Measurements from ENCODE around the gene PRSS27. TPM values are rescaled to one million over a fixed set of nuclear protein-coding genes. Genes with fewer than 3 reads are reported as not detected.
"Not testable (repeated sequence)": the region's sequence is repeated elsewhere in the genome, so short reads cannot be mapped to it uniquely, and the experiment has no call there.

PRSS27 gene
- total and polyA plus RNA-seq, 2 of the 4 experiments (the other 2 are of a cell fraction) = under 0.01 to 0.58 TPM

GRCh38 chr16:2670017-2670416 lies 50.0 kb downstream of the PRSS27 start:
- H3K56ac ChIP-seq (ENCODE audit: extremely low read depth, insufficient read depth, low read length); H2AK9ac ChIP-seq (replicated peaks; ENCODE audit: low read depth, low read length, poor library complexity); H3K9ac ChIP-seq (ENCODE audit: low read depth, low read length); H3K14ac ChIP-seq (replicated peaks; ENCODE audit: low read depth, low read length); in situ Hi-C loops (cut with MboI; ENCODE audit: low sequenced_read_pairs); H3K27me3 ChIP-seq (ENCODE audit: control insufficient read depth, insufficient read depth, low read length); H2BK20ac ChIP-seq (ENCODE audit: low read depth, low read length); H3K27ac ChIP-seq (ENCODE audit: insufficient read depth, low read length); intact Hi-C loops (cut with micrococcal nuclease); H3K4ac ChIP-seq (ENCODE audit: low read depth, low read length); BruUV-seq (replicated peaks); H2AK5ac ChIP-seq (ENCODE audit: low read depth, low read length); H3K4me3 ChIP-seq (ENCODE audit: insufficient read depth, low read depth, low read length); ATAC-seq (ENCODE audit: low read depth); H4K5ac ChIP-seq (ENCODE audit: low read depth, low read length); H3K9me3 ChIP-seq (ENCODE audit: control insufficient read depth, insufficient read depth, low read length); H2AFZ ChIP-seq (replicated peaks; ENCODE audit: low read length, poor library complexity); H3K18ac ChIP-seq (ENCODE audit: low read depth, low read length); H3K4me1 ChIP-seq (ENCODE audit: control insufficient read depth, insufficient read depth, low read length); H3K9me1 ChIP-seq (ENCODE audit: insufficient read depth, low read length); H4K91ac ChIP-seq (ENCODE audit: insufficient read depth, low read depth, low read length); H2BK15ac ChIP-seq (ENCODE audit: low read depth, low read length); H3K23ac ChIP-seq (ENCODE audit: low read depth, low read length); H3K4me2 ChIP-seq (ENCODE audit: low read depth, low read length); H2BK120ac ChIP-seq (ENCODE audit: low read depth, low read length); H2BK5ac ChIP-seq (ENCODE audit: low read depth, low read length, poor library complexity, severe bottlenecking); CTCF ChIA-PET; dilution Hi-C loops (cut with HindIII; ENCODE audit: low sequenced_read_pairs, unreplicated experiment); H4K20me1 ChIP-seq (ENCODE audit: insufficient read depth, low read length); POLR2A ChIA-PET (ENCODE audit: unreplicated experiment): not testable (repeated sequence)
- peak overlapping the region in 1 of 2 experiments; percentile 60; a peak in 1 of 4 replicates for H4K8ac ChIP-seq (ENCODE audit: low read depth in 2 of 2, low read length in 2 of 2)
- DNase-seq = peak; percentile 37
- peaks cover 14% of the 10 kb centered on the region for H3K36me3 ChIP-seq (ENCODE audit: control insufficient read depth, insufficient read depth, low read length)
- TF ChIP-seq RAD21 (IDR thresholded peaks at IDR 0.05; ENCODE audit: low read length) = peak; percentile 40
- TF ChIP-seq CTCF (conservative IDR thresholded peaks at IDR 0.05; ENCODE audit: low read depth, low read length) = peak; percentile 59
- TF ChIP-seq SMC3 (IDR thresholded peaks at IDR 0.05; ENCODE audit: low read depth, low read length) = peak; percentile 44; the same call in 1 of the 2 replicates
- peaks cover 8 to 17% of the 10 kb centered on the region in 2 experiments for H3K79me1 ChIP-seq (ENCODE audit: low read depth in 1 of 2, low read length in 2 of 2)
- WGBS, 2 experiments (ENCODE audit: extremely low coverage in 2 of 2, insufficient read length in 1 of 2) = no CpG with 5 or more reads among the region's 15 CpGs

DNA sequence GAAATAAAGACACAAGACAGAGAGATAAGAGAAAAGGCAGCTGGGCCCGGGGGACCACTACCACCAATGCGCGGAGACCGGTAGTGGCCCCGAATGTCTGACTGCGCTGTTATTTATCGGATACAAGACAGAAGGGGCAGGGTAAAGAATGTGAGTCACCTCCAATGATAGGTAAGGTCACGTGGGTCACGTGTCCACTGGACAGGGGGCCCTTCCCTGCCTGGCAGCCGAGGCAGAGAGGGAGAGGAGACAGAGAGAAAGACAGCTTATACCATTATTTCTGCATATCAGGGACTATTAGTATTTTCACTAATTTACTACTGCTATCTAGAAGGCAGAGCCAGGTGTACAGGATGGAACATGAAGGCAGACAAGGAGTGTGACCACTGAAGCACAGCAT lies 50.4 kb downstream of the PRSS27 start:
- POLR2A ChIA-PET (ENCODE audit: unreplicated experiment); ATAC-seq (ENCODE audit: low read depth); H2BK120ac ChIP-seq (ENCODE audit: low read depth, low read length); H3K9me3 ChIP-seq (ENCODE audit: control insufficient read depth, insufficient read depth, low read length); H2BK15ac ChIP-seq (ENCODE audit: low read depth, low read length); BruUV-seq (replicated peaks); H3K27me3 ChIP-seq (ENCODE audit: control insufficient read depth, insufficient read depth, low read length); H4K20me1 ChIP-seq (ENCODE audit: insufficient read depth, low read length); H4K5ac ChIP-seq (ENCODE audit: low read depth, low read length); CTCF ChIA-PET; H3K27ac ChIP-seq (ENCODE audit: insufficient read depth, low read length); dilution Hi-C loops (cut with HindIII; ENCODE audit: low sequenced_read_pairs, unreplicated experiment); H2BK5ac ChIP-seq (ENCODE audit: low read depth, low read length, poor library complexity, severe bottlenecking); H3K9ac ChIP-seq (ENCODE audit: low read depth, low read length); H3K14ac ChIP-seq (replicated peaks; ENCODE audit: low read depth, low read length); DNase-seq; H3K56ac ChIP-seq (ENCODE audit: extremely low read depth, insufficient read depth, low read length); H3K23ac ChIP-seq (ENCODE audit: low read depth, low read length); H3K4me2 ChIP-seq (ENCODE audit: low read depth, low read length); H3K4ac ChIP-seq (ENCODE audit: low read depth, low read length); H3K18ac ChIP-seq (ENCODE audit: low read depth, low read length); H4K91ac ChIP-seq (ENCODE audit: insufficient read depth, low read depth, low read length); intact Hi-C loops (cut with micrococcal nuclease); H3K4me1 ChIP-seq (ENCODE audit: control insufficient read depth, insufficient read depth, low read length); in situ Hi-C loops (cut with MboI; ENCODE audit: low sequenced_read_pairs); H3K4me3 ChIP-seq (ENCODE audit: insufficient read depth, low read depth, low read length); H3K9me1 ChIP-seq (ENCODE audit: insufficient read depth, low read length); H2AFZ ChIP-seq (replicated peaks; ENCODE audit: low read length, poor library complexity); H2AK5ac ChIP-seq (ENCODE audit: low read depth, low read length); H2AK9ac ChIP-seq (replicated peaks; ENCODE audit: low read depth, low read length, poor library complexity); H2BK20ac ChIP-seq (ENCODE audit: low read depth, low read length): not testable (repeated sequence)
- peaks cover 14% of the 10 kb centered on the region for H3K36me3 ChIP-seq (ENCODE audit: control insufficient read depth, insufficient read depth, low read length)
- H3K79me1 ChIP-seq (ENCODE audit: low read depth in 1 of 2, low read length in 2 of 2) = peaks cover 8 to 15% of the 10 kb centered on the region in 2 experiments
- 60% methylated on average over 1 of the region's 10 CpGs; no CpG with 5 or more reads in 1 of the 2 experiments for WGBS, 2 experiments (ENCODE audit: extremely low coverage in 2 of 2, insufficient read length in 1 of 2)
- H4K8ac ChIP-seq (ENCODE audit: low read depth in 2 of 2, low read length in 2 of 2) = peak overlapping the region in 1 of 2 experiments; percentile 60; a peak in 2 of 4 replicates
